GM18519 (cell line): ENCODE results near the gene FAM9C.
A peak's percentile ranks its signal among the peaks of the same experiment; 100 is the strongest.
"Not testable (repeated sequence)": the region's sequence is repeated elsewhere in the genome, so short reads cannot be mapped to it uniquely, and the experiment has no call there.

ENCODE experiments used
- ATAC-seq: cut with Tn5 transposase; IDR thresholded peaks from one replicate; pipeline ENCODE4 v1.9.1; 2021; ENCODE audit warnings: mild to moderate bottlenecking, moderate library complexity; ENCODE audit not compliant: unreplicated experiment, low FRiP score

Gene FAM9C

GRCh38 chrX:13043938-13044337 lies 482 bp downstream of the FAM9C start:
- ATAC-seq: no peak

- ATAC-seq: no peak
These were observed 1.3 kb downstream of the FAM9C start for GRCh38 chrX:13043138-13043537.

GRCh38 chrX:13036896-13037295 lies 7.5 kb downstream of the FAM9C start:
- no peak for ATAC-seq

GRCh38 chrX:13033193-13033592 lies 11.2 kb downstream of the FAM9C start:
- ATAC-seq: no peak

- ATAC-seq: no peak
These were observed 14.3 kb downstream of the FAM9C start for GRCh38 chrX:13029887-13030771.

GRCh38 chrX:13029637-13029886 lies 14.9 kb downstream of the FAM9C start:
- no peak for ATAC-seq

GRCh38 chrX:13028871-13029636 lies 15.4 kb downstream of the FAM9C start:
- ATAC-seq: no peak

- no peak for ATAC-seq
These were observed 17.4 kb downstream of the FAM9C start for GRCh38 chrX:13026877-13027652.

GRCh38 chrX:13024986-13025385 lies 19.4 kb downstream of the FAM9C start:
- ATAC-seq: no peak

GRCh38 chrX:13023979-13024378 lies 20.4 kb downstream of the FAM9C start:
- no peak for ATAC-seq

- no peak for ATAC-seq
These were observed 20.9 kb downstream of the FAM9C start for GRCh38 chrX:13023567-13023966.

- ATAC-seq: peak; percentile 59
These were observed 21.5 kb downstream of the FAM9C start for GRCh38 chrX:13022926-13023325.

- ATAC-seq: not testable (repeated sequence)
These were observed 27.7 kb downstream of the FAM9C start for GRCh38 chrX:13016731-13017130.

GRCh38 chrX:13015536-13016236 lies 28.7 kb downstream of the FAM9C start:
- ATAC-seq: no peak

GRCh38 chrX:13014111-13015096 lies 30.0 kb downstream of the FAM9C start:
- peak; percentile 16 for ATAC-seq

- peak; percentile 41 for ATAC-seq
These were observed 30.9 kb downstream of the FAM9C start for GRCh38 chrX:13013363-13014110.

- no peak for ATAC-seq
These were observed 33.9 kb downstream of the FAM9C start for GRCh38 chrX:13010546-13010945.

- ATAC-seq: no peak
These were observed 34.6 kb downstream of the FAM9C start for GRCh38 chrX:13009844-13010243.

GRCh38 chrX:13009273-13009672 lies 35.1 kb downstream of the FAM9C start:
- no peak for ATAC-seq
